ENCODE results near the gene SORCS2. TPM values are rescaled to one million over a fixed set of nuclear protein-coding genes. Genes with fewer than 3 reads are reported as not detected.

SORCS2 gene
- total and polyA plus RNA-seq, 2 of the 8 experiments (the other 6 are each of a cell fraction or from before 2014, with no cell fraction given) = 0.36 to 1.8 TPM

DNA sequence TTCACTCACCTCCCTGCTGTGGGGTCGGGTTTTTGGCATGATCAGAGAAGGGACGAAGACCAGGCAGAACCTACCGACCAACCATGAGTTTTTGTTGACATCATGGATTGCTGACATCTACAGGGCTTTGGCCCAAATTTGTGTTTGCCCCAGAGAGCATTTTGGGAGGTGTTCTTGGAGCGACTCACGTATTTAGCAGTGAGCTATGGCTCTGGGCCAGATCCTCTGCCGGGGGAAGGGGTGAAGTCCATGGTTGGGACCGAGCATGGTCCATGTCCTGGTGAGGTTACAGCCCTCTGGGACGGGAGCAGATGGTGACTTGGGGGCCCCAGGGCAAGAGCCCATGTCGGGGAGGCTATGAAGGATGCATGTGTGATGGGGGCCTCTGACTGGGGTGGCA is 17.4 kb downstream of the SORCS2 start (continued):
- TF ChIP-seq, protein P1, sequence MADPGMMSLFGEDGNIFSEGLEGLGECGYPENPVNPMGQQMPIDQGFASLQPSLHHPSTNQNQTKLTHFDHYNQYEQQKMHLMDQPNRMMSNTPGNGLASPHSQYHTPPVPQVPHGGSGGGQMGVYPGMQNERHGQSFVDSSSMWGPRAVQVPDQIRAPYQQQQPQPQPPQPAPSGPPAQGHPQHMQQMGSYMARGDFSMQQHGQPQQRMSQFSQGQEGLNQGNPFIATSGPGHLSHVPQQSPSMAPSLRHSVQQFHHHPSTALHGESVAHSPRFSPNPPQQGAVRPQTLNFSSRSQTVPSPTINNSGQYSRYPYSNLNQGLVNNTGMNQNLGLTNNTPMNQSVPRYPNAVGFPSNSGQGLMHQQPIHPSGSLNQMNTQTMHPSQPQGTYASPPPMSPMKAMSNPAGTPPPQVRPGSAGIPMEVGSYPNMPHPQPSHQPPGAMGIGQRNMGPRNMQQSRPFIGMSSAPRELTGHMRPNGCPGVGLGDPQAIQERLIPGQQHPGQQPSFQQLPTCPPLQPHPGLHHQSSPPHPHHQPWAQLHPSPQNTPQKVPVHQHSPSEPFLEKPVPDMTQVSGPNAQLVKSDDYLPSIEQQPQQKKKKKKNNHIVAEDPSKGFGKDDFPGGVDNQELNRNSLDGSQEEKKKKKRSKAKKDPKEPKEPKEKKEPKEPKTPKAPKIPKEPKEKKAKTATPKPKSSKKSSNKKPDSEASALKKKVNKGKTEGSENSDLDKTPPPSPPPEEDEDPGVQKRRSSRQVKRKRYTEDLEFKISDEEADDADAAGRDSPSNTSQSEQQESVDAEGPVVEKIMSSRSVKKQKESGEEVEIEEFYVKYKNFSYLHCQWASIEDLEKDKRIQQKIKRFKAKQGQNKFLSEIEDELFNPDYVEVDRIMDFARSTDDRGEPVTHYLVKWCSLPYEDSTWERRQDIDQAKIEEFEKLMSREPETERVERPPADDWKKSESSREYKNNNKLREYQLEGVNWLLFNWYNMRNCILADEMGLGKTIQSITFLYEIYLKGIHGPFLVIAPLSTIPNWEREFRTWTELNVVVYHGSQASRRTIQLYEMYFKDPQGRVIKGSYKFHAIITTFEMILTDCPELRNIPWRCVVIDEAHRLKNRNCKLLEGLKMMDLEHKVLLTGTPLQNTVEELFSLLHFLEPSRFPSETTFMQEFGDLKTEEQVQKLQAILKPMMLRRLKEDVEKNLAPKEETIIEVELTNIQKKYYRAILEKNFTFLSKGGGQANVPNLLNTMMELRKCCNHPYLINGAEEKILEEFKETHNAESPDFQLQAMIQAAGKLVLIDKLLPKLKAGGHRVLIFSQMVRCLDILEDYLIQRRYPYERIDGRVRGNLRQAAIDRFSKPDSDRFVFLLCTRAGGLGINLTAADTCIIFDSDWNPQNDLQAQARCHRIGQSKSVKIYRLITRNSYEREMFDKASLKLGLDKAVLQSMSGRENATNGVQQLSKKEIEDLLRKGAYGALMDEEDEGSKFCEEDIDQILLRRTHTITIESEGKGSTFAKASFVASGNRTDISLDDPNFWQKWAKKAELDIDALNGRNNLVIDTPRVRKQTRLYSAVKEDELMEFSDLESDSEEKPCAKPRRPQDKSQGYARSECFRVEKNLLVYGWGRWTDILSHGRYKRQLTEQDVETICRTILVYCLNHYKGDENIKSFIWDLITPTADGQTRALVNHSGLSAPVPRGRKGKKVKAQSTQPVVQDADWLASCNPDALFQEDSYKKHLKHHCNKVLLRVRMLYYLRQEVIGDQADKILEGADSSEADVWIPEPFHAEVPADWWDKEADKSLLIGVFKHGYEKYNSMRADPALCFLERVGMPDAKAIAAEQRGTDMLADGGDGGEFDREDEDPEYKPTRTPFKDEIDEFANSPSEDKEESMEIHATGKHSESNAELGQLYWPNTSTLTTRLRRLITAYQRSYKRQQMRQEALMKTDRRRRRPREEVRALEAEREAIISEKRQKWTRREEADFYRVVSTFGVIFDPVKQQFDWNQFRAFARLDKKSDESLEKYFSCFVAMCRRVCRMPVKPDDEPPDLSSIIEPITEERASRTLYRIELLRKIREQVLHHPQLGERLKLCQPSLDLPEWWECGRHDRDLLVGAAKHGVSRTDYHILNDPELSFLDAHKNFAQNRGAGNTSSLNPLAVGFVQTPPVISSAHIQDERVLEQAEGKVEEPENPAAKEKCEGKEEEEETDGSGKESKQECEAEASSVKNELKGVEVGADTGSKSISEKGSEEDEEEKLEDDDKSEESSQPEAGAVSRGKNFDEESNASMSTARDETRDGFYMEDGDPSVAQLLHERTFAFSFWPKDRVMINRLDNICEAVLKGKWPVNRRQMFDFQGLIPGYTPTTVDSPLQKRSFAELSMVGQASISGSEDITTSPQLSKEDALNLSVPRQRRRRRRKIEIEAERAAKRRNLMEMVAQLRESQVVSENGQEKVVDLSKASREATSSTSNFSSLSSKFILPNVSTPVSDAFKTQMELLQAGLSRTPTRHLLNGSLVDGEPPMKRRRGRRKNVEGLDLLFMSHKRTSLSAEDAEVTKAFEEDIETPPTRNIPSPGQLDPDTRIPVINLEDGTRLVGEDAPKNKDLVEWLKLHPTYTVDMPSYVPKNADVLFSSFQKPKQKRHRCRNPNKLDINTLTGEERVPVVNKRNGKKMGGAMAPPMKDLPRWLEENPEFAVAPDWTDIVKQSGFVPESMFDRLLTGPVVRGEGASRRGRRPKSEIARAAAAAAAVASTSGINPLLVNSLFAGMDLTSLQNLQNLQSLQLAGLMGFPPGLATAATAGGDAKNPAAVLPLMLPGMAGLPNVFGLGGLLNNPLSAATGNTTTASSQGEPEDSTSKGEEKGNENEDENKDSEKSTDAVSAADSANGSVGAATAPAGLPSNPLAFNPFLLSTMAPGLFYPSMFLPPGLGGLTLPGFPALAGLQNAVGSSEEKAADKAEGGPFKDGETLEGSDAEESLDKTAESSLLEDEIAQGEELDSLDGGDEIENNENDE (IDR thresholded peaks at IDR 0.05; ENCODE audit: insufficient replicate concordance, low read length) = no peak
- TF ChIP-seq JUN (IDR thresholded peaks at IDR 0.05; ENCODE audit: low read depth, low read length) = no peak
- no peak for TF ChIP-seq CTBP2 (IDR thresholded peaks at IDR 0.05; ENCODE audit: borderline replicate concordance, insufficient read depth, insufficient read length, low read length)
